Fibroblast of mammary gland (primary cell): ENCODE results near the gene OR7A10.
A peak's percentile ranks its signal among the peaks of the same experiment; 100 is the strongest.

Experiments used
- DNase-seq: peaks from one replicate; pipeline ENCODE4 v3.0.0-alpha.2; 2010; ENCODE audit warnings: low read depth
- H3K4me3 ChIP-seq: 2 replicates; pipeline ENCODE4 v1.5.1; 2011; ENCODE audit warnings: low read depth, mild to moderate bottlenecking, low read length, moderate library complexity; ENCODE audit not compliant: control insufficient read depth
- CTCF ChIP-seq: conservative IDR thresholded peaks from 2 replicates; pipeline ENCODE4 v1.5.1; 2011; ENCODE audit warnings: low read depth, low read length, inconsistent platforms; ENCODE audit not compliant: control insufficient read depth, insufficient read depth

OR7A10 gene

GRCh38 chr19:14848822-14849221 is at the start of gene OR7A10:
TSS of gene OR7A10 (minus strand) at chr19:14848922. CDS start at chr19:14841877, 7,045 bp downstream.
- DNase-seq, result no peak
- no peak for TF ChIP-seq CTCF
- H3K4me3 ChIP-seq, result no peak within 1 kb of the TSS

GRCh38 chr19:14890643-14891379 is 42.1 kb upstream of the OR7A10 start:
- H3K4me3 ChIP-seq, result no peak overlapping the region
- DNase-seq, result no peak
- no peak for TF ChIP-seq CTCF

- no peak for DNase-seq
- no peak overlapping the region for H3K4me3 ChIP-seq
- TF ChIP-seq CTCF, result no peak
Measured at GRCh38 chr19:14889994-14890642, 41.4 kb upstream of the OR7A10 start.

GRCh38 chr19:14886032-14886431 is 37.3 kb upstream of the OR7A10 start, which contains the start of gene OR7A17:
TSS of gene OR7A17 (minus strand) at chr19:14886132. CDS start at chr19:14881355, 4,777 bp downstream.
- no peak for DNase-seq
- no peak for TF ChIP-seq CTCF
- H3K4me3 ChIP-seq, result no peak within 1 kb of the TSS

- peak; percentile 11 for DNase-seq
- no peak overlapping the region for H3K4me3 ChIP-seq
- peak; percentile 45 for TF ChIP-seq CTCF
Measured at GRCh38 chr19:14871619-14872230, 23.0 kb upstream of the OR7A10 start.

GRCh38 chr19:14868497-14868896 is 19.8 kb upstream of the OR7A10 start:
- TF ChIP-seq CTCF, result no peak
- no peak for DNase-seq
- H3K4me3 ChIP-seq, result no peak overlapping the region
